ENCODE measurements around the gene PLOD1.
"Not testable (repeated sequence)": the region's sequence is repeated elsewhere in the genome, so short reads cannot be mapped to it uniquely, and the experiment has no call there.

GRCh38 chr1:11912482-11913216, 21.9 kb upstream of the PLOD1 start:
- TF ChIP-seq CTCF (IDR thresholded peaks at IDR 0.05; ENCODE audit: borderline replicate concordance, extremely low read depth, low read length, poor library complexity, severe bottlenecking); EZH2 (IDR thresholded peaks at IDR 0.05; ENCODE audit: borderline replicate concordance, low read depth, low read length, severe bottlenecking): not testable (repeated sequence)

Data from DND-41 (cell line).